ENCODE results near the gene SLC2A4RG.

Gene SLC2A4RG

GRCh38 chr20:63778857-63779256 is 39.3 kb downstream of the SLC2A4RG start:
- no peak for DNase-seq (ENCODE audit: low read depth, low spot score)
- in situ Hi-C loops (cut with HindIII; ENCODE audit: low sequenced_read_pairs): no loop called here
- no peak overlapping the region for H3K4me3 ChIP-seq (ENCODE audit: low read depth, low read length)
- TF ChIP-seq, protein P1, sequence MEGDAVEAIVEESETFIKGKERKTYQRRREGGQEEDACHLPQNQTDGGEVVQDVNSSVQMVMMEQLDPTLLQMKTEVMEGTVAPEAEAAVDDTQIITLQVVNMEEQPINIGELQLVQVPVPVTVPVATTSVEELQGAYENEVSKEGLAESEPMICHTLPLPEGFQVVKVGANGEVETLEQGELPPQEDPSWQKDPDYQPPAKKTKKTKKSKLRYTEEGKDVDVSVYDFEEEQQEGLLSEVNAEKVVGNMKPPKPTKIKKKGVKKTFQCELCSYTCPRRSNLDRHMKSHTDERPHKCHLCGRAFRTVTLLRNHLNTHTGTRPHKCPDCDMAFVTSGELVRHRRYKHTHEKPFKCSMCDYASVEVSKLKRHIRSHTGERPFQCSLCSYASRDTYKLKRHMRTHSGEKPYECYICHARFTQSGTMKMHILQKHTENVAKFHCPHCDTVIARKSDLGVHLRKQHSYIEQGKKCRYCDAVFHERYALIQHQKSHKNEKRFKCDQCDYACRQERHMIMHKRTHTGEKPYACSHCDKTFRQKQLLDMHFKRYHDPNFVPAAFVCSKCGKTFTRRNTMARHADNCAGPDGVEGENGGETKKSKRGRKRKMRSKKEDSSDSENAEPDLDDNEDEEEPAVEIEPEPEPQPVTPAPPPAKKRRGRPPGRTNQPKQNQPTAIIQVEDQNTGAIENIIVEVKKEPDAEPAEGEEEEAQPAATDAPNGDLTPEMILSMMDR (IDR thresholded peaks at IDR 0.05; ENCODE audit: low read depth, low read length): no peak

GRCh38 chr20:63781181-63781580 is 41.6 kb downstream of the SLC2A4RG start:
- TF ChIP-seq, protein P1 (IDR thresholded peaks at IDR 0.05; ENCODE audit: low read depth, low read length): no peak
- in situ Hi-C loops (cut with HindIII; ENCODE audit: low sequenced_read_pairs): no loop called here
- H3K4me3 ChIP-seq (ENCODE audit: low read depth, low read length): no peak overlapping the region
- no peak for DNase-seq (ENCODE audit: low read depth, low spot score)

DNA sequence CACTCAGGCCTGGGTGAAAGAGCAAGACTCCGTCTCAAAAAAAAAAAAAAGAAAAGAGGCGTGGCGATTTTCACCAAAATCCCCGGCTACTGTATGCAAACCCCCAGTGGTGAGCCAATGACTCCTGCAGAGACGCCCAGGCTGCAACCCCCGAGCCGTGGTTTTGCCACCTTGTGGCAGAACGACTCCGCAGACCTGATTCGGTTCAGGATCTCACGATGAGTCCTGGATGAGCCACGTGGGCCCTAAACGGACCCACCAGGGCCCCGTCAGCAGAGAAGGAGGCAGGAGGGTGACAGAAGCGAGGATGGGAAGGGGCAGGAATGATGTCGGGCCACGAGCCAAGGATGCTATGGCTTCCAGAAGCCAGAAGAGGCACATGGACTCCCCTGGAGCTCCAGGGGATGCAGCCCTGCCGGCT is 42.5 kb downstream of the SLC2A4RG start:
- in situ Hi-C loops (cut with HindIII; ENCODE audit: low sequenced_read_pairs): no loop called here
- TF ChIP-seq, protein P1 (IDR thresholded peaks at IDR 0.05; ENCODE audit: low read depth, low read length): no peak
- DNase-seq (ENCODE audit: low read depth, low spot score): no peak
- no peak overlapping the region for H3K4me3 ChIP-seq (ENCODE audit: low read depth, low read length)

DNA sequence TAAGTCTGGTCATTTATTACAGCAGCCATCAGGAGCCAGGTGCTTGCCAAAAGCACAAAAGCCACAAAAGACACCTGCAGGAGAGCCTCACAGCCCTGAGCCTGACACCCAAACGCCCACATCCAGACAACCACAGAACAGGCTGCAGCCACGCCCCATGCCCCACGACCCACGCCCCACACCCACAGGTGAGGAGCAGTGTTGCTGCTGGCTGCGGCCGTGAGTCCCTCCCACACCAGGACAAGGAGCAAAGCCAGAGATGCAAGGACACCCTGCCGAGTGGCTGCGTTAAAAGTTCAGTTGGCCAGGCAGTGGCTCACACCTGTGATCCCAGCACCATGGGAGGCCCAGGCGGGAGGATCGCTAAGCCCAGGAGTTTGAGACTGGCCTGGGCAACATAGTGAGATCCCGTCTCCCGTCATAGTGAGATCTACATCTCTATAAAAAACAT is 43.0 kb downstream of the SLC2A4RG start:
- in situ Hi-C loops (cut with HindIII; ENCODE audit: low sequenced_read_pairs): no loop called here
- H3K4me3 ChIP-seq (ENCODE audit: low read depth, low read length): no peak overlapping the region
- TF ChIP-seq, protein P1 (IDR thresholded peaks at IDR 0.05; ENCODE audit: low read depth, low read length): no peak
- no peak for DNase-seq (ENCODE audit: low read depth, low spot score)

DNA sequence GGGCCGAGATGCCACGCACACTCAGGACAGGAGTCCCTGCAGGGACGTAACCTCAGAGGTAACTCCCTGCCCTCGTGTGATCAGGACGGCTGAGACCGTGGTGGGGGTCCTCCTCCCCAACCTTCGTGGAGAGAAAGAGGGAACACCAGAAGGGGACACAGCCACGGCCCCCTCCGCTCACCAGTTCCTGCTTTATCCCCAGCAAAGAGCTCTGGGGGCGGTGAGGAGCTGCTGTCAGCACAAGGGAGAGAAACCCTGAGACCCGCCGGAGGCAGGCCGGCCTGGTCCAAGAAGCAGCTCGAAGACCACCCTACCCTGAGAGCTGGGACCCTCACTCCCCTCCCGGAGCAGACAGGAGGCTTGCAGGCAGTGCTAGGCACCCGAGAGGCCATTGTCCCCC is 44.4 kb downstream of the SLC2A4RG start:
- no peak for DNase-seq (ENCODE audit: low read depth, low spot score)
- in situ Hi-C loops (cut with HindIII; ENCODE audit: low sequenced_read_pairs): no loop called here
- TF ChIP-seq, protein P1 (IDR thresholded peaks at IDR 0.05; ENCODE audit: low read depth, low read length): no peak
- no peak overlapping the region for H3K4me3 ChIP-seq (ENCODE audit: low read depth, low read length)

DNA sequence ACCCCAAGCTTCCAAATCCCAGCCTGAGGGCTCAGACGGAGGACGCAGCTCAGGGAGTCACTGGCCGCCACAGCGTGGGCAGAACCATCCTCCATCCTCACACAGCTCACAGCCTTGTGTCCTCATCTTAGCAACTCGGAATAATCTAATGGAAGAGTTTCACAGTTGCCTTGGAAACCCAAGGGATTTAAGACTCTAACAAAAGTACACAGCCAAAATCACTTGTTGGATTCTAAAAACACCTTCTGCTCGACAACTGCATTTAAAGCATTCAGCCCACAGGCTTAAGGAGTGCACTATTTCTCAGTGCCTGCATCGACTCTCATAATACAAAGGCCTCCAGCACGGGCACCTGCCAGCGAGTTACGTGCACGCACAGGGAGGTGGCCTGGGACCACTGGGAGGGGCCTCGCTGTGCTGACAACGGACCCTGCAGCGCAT is 46.1 kb downstream of the SLC2A4RG start:
- in situ Hi-C loops (cut with HindIII; ENCODE audit: low sequenced_read_pairs): no loop called here

More for the DNA sequence above, 46.1 kb downstream of the SLC2A4RG start:
- H3K4me3 ChIP-seq (ENCODE audit: low read depth, low read length): no peak overlapping the region
- DNase-seq (ENCODE audit: low read depth, low spot score): no peak
- TF ChIP-seq, protein P1 (IDR thresholded peaks at IDR 0.05; ENCODE audit: low read depth, low read length): no peak

All from astrocyte of the spinal cord (primary cell).